SH-SY5Y (cell line): Measurements from ENCODE around the gene RERE.

Experiments
- GATA2 ChIP-seq: IDR thresholded peaks from 2 replicates; pipeline ENCODE4 v1.6.1; 2011; ENCODE audit warnings: mild to moderate bottlenecking, low read depth, low read length
- GATA3 ChIP-seq: IDR thresholded peaks from 2 replicates; pipeline ENCODE4 v1.6.1; 2011; ENCODE audit warnings: low read depth, mild to moderate bottlenecking, low read length, moderate library complexity

DNA sequence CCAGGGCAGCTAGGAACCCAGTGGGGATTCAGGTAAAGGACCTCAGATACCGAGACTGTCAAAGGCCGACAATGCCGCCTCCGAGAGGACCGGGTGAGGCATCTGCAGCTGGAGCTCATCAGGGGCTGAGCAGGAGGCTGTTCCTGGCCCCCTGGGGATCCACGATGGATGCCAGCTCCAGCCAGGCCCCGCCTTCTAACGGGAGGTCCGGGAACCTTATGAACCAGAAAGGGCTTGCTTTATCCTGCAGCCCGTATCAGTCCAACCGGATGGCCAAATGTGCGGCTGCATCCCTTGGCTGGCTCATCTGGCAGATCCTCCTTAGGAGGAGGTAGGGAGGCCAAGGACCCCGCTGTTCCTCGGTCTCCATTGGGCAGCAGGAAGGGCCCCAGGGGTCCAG is 467.5 kb downstream of the RERE start:
- TF ChIP-seq GATA2: no peak
- TF ChIP-seq GATA3: no peak
